ENCODE measurements around the gene ME3. TPM values are rescaled to one million over a fixed set of nuclear protein-coding genes. Genes with fewer than 3 reads are reported as not detected.

The ME3 gene
- total RNA-seq, 3 donors from 2014 or later: 29.3 to 51.2 (median 31.8) TPM

GRCh38 chr11:86473991-86474833 is 198.2 kb downstream of the ME3 start:
- Histone ChIP-seq H3K4me3 (no peak overlapping the region), H3K4me1 (ENCODE audit: low read depth) (peaks cover 8% of the 10 kb centered on the region)
- ATAC-seq: no peak

GRCh38 chr11:86469491-86470388 is 202.7 kb downstream of the ME3 start:
- intact Hi-C loops (cut with DNase I, micrococcal nuclease): loop anchor here in 1 of 2 donors (10.0 kb wide), 1 partner anchor 135 kb away; no protein-coding TSS in a partner anchor
- Histone ChIP-seq H3K9me3 (no peaks in the 10 kb centered on the region), H3K4me3 (no peak overlapping the region), H3K36me3 (ENCODE audit: low read depth) (no peaks in the 10 kb centered on the region), H3K4me1 (ENCODE audit: low read depth) (no peaks in the 10 kb centered on the region)
- ATAC-seq: no peak
- DNase-seq: no peak
- no peak for TF ChIP-seq CTCF (IDR thresholded peaks at IDR 0.05)

More at GRCh38 chr11:86473991-86474833, 198.2 kb downstream of the ME3 start:
- Histone ChIP-seq H3K36me3 (ENCODE audit: low read depth) (no peaks in the 10 kb centered on the region), H3K9me3 (no peaks in the 10 kb centered on the region)
- TF ChIP-seq CTCF (IDR thresholded peaks at IDR 0.05): no peak
- intact Hi-C loops (cut with DNase I, micrococcal nuclease): no loop called here
- DNase-seq: no peak

GRCh38 chr11:86468169-86468568 is 204.2 kb downstream of the ME3 start:
- DNase-seq (no peak), ATAC-seq (no peak)
- Histone ChIP-seq H3K36me3 (ENCODE audit: low read depth) (no peaks in the 10 kb centered on the region), H3K4me3 (no peak overlapping the region), H3K9me3 (no peaks in the 10 kb centered on the region), H3K4me1 (ENCODE audit: low read depth) (no peaks in the 10 kb centered on the region)
- TF ChIP-seq CTCF (IDR thresholded peaks at IDR 0.05): no peak
- intact Hi-C loops (cut with DNase I, micrococcal nuclease): loop anchor here in 1 of 2 donors (10.0 kb wide), 1 partner anchor 137 kb away; no protein-coding TSS in a partner anchor

- ATAC-seq (no peak), DNase-seq (no peak)
- TF ChIP-seq CTCF (IDR thresholded peaks at IDR 0.05): no peak
- no peaks in the 10 kb centered on the region for H3K9me3 ChIP-seq
- no peak overlapping the region for H3K4me3 ChIP-seq
- no peaks in the 10 kb centered on the region for H3K36me3 ChIP-seq (ENCODE audit: low read depth)
- intact Hi-C loops (cut with DNase I, micrococcal nuclease): loop anchor here in 1 of 2 donors (10.0 kb wide), 1 partner anchor 140 kb away; no protein-coding TSS in a partner anchor
- no peaks in the 10 kb centered on the region for H3K4me1 ChIP-seq (ENCODE audit: low read depth)
Observed at GRCh38 chr11:86464509-86465221, 207.8 kb downstream of the ME3 start.

GRCh38 chr11:86463955-86464354 is 208.5 kb downstream of the ME3 start:
- DNase-seq (no peak), ATAC-seq (no peak)
- no peak for TF ChIP-seq CTCF (IDR thresholded peaks at IDR 0.05)
- intact Hi-C loops (cut with DNase I, micrococcal nuclease): loop anchor here in 1 of 2 donors (10.0 kb wide), 1 partner anchor 141 kb away; no protein-coding TSS in a partner anchor
- no peaks in the 10 kb centered on the region for H3K9me3 ChIP-seq
- H3K36me3 ChIP-seq (ENCODE audit: low read depth): no peaks in the 10 kb centered on the region
- H3K4me3 ChIP-seq: no peak overlapping the region
- no peaks in the 10 kb centered on the region for H3K4me1 ChIP-seq (ENCODE audit: low read depth)

All from mucosa of descending colon (tissue), 3 donors.